Colon (tissue), 2 donors: Measurements from ENCODE around the gene MAGIX.

Experiments
- FAIRE-seq: peaks from 2 replicates; lab custom pipeline; 2012; peaks lifted over from hg19 to GRCh38; lab: Jason Lieb, UNC
- donor health status: control.
- donor health status: control.

MAGIX gene

GRCh38 chrX:49206543-49206942, 44.0 kb downstream of the MAGIX start:
- no peak for FAIRE-seq

- no peak for FAIRE-seq
These were observed 45.8 kb downstream of the MAGIX start for GRCh38 chrX:49208399-49208798.

- no peak for FAIRE-seq
These were observed 47.1 kb downstream of the MAGIX start for GRCh38 chrX:49209434-49210251.

DNA sequence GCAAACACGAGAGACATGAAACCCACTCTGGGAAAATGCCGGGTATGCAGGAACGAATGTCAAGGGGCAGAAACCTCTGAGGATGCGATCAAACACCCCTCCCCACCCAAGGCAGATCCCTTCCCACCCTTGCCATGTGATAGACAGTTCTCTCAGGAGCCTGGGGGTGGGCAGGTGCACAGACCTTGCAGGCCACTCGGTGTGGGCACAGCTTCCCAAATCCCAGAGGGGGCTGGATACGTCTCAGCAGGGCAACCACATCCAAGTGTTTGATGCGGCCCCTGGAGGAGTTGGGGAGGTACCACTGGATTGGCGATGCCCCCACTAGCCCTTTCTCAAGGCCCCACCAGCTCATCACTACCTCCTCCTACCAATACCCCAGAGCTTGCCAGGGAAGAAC, 47.8 kb downstream of the MAGIX start:
- FAIRE-seq: no peak

DNA sequence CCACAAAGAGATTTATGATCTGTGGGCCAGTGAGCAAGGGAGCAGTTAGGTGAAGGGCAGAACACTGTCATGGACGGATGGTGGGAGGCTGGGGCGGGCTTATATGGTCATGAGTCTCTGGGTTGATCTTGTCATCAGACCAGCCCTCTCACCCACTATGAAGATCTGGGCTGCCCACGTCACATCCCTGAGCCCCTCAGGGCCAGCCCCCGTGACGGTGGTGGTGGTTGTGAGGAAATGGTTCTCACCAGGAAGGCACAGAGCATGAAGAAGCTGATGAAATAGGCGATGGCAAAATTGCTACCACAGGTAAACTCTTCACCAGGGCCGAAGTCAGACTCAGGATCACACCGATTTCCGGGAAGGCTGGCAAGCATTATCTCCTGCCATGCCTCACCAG, 48.5 kb downstream of the MAGIX start:
- no peak for FAIRE-seq

- no peak for FAIRE-seq
These were observed 49.7 kb downstream of the MAGIX start for GRCh38 chrX:49212209-49212608.

DNA sequence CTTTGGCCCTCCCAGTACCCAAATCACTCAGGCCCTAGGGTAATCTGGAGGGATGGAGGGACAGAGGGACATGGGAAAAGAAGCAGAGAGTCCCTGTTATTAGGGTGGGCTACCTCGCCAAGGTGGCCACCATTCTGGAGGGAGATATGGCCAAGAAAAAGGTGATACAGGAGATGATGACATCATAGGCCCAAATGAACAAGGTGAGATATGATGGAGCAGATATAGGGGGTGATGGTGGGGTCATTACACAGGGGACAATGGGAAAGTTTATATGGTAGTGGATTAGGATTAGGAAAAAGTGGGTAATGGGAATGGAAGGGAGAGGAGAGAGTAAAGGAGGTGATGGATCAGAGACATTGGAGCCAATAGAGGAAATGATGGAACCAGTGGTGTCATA, 50.3 kb downstream of the MAGIX start:
- no peak for FAIRE-seq

GRCh38 chrX:49214416-49214815, 51.9 kb downstream of the MAGIX start:
- no peak for FAIRE-seq

- FAIRE-seq: no peak
These were observed 52.5 kb downstream of the MAGIX start for GRCh38 chrX:49214996-49215526.
